Medulla oblongata (tissue), 1 donor: ENCODE results near the gene ACSM3.
"Not testable (repeated sequence)": the region's sequence is repeated elsewhere in the genome, so short reads cannot be mapped to it uniquely, and the experiment has no call there.

Experiments used
- DNase-seq: peaks from one replicate; pipeline ENCODE4 v3.0.0-alpha.2; 2015; ENCODE audit errors: extremely low spot score

The ACSM3 gene

DNA sequence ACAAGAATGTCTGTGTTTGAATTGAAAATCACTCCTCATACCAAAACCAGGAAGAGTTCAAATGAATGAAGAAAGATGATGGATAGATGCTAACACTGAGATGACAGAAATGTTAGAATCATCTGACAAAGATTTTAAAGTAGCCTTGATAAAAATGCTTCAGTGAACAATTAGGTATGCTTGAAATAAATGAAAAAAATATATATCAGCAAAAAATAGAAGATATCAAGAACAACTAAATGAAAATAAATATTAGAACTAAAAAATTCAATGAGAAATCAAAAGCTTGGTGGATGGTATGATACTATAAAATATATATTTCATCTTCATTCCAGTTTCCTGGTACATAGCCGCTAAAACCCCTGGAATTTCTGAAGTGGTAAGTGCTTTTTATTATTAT is 8.6 kb upstream of the ACSM3 start:
- no peak for DNase-seq

- DNase-seq, result not testable (repeated sequence)
These were observed 8.0 kb upstream of the ACSM3 start for GRCh38 chr16:20755799-20756198.

- no peak for DNase-seq
These were observed 3.5 kb upstream of the ACSM3 start for GRCh38 chr16:20760346-20760745.

DNA sequence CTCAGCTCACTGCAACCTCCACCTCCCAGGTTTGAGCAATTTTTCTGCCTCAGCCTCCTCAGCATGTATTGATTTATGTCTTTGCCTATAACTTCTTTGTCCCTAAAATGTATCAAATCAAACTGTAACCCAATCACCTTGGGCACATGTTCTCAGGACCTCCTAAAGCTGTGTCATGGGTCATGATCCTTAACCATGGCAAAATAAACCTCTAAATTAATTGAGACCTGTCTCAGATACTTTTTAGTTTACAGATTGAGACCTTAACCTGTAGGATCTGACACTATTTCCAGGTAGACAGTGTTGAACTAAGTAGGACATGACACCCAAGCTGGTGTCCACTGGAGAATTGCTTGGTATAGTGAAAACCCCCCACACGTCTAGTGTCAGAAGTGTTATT is 2.6 kb upstream of the ACSM3 start:
- DNase-seq, result no peak

- no peak for DNase-seq
These were observed 1.2 kb upstream of the ACSM3 start for GRCh38 chr16:20762404-20763123.

GRCh38 chr16:20764448-20764847 is 634 bp downstream of the ACSM3 start:
- DNase-seq, result not testable (repeated sequence)

DNA sequence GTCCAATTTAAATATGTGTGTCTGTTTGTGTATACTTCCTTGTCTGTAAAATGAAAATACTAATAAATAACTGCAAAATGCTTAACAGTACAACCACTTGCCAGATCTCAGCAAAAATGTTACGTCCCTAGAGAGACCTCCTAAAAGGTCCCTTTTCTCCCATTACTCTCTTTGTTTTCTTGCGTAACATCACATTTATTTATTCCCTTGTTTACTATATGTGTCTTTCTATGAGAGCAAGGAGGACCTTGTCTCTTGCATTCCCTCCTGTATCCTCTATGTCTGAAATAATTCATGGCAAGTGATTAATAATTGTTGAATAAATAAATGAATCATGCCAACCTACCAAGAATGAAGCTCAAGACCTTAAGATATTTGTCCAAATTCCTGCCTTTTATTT is 1.9 kb downstream of the ACSM3 start:
- DNase-seq, result no peak

DNA sequence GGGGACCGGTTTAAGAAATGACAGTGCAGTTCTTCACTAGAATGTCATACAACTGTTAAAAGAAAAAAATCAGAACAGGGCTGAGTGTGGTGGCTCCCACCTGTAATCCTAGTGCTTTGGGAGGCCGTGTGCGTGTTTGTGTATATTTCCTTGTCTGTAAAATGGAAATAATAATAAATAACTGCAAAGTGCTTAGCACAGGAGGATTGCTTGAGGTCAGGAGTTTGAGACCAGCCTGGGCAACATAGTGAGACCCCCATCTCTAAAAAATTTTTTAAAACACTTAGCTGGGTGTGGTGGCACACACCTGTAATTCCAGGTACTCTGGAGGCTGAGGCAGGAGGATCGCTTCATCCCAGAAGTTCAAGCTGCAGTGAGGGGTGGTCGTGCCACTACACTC is 2.5 kb downstream of the ACSM3 start:
- DNase-seq, result no peak

- DNase-seq, result no peak
These were observed 3.8 kb downstream of the ACSM3 start for GRCh38 chr16:20767577-20767976.

DNA sequence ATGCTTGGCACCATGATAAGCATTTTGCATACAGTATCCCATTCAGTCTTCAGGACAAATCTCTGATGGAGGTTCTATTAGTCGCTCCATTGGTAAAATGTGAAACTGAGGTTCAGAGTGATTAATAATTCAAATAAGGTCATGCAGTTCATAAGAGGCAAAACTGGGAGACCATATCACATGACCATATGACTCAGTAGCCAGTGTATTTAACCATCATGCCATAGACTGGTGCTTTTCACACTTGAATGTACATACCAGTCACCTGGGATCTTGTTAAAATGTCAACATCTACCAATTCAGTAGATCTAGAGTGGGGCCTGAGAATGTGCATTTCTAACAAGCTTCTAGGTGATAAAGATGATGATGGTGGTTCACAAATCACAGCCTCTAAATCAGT is 4.3 kb downstream of the ACSM3 start:
- DNase-seq, result no peak

DNA sequence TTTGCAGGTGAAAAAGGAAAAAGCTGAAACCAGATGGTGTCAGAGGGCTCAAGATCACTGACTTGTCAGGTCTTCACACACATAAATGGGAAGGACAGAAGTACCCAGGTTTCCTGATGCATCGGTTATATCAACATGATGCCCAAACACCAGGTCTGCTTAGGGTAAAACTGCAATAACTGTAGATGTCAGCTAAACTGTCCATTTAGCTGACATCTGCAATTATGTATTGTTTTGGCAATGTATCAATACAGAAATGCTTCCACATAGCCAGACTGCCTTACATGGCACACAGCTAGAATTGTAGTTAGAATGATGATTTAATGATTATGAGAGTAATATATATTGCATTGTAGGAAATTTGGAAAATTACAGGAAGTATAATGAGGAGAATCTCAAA is 5.0 kb downstream of the ACSM3 start:
- DNase-seq, result no peak

DNA sequence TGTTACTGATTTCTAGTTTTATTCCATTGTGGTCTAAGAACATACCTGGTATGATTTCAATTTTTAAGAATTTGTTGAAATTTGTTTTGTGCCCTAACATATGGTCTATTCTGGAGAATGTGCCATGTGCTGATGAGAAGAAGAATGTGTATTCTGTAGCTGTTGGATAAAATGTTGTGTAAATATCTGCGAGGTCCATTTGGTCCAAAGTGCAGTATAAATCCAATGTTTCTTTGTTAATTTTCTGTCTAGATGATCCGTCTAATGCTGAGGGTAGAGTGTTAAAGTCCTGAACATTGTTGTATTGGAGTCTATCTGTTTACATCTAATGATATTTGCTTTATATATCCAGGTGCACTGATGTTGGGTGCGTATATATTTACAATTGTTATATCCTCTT is 9.9 kb downstream of the ACSM3 start:
- DNase-seq, result no peak

- peak; percentile 4 for DNase-seq
These were observed 11.0 kb downstream of the ACSM3 start for GRCh38 chr16:20774703-20775362.

- DNase-seq, result no peak
These were observed 17.9 kb downstream of the ACSM3 start for GRCh38 chr16:20781697-20782096.

DNA sequence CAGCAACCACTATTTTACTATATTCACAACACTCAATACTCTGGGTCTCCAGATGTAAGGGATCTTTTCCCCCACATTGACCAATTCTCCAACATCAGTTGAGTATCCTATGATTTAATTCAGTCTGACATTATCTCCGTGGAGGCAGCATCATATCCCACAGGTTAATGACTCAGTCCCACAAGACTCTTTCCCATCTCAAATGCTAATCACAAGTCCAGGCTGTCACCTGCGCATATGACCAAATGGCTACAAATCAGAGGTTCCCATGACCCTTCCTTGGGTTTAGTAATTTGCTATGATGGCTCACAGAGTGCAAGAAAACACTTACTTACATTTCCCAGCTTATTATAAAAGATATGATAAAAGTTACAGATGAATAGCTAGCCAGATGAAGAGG is 18.7 kb downstream of the ACSM3 start:
- DNase-seq, result no peak

- no peak for DNase-seq
These were observed 20.4 kb downstream of the ACSM3 start for GRCh38 chr16:20784204-20784603.

GRCh38 chr16:20789130-20789529 is 25.3 kb downstream of the ACSM3 start:
- DNase-seq, result no peak

DNA sequence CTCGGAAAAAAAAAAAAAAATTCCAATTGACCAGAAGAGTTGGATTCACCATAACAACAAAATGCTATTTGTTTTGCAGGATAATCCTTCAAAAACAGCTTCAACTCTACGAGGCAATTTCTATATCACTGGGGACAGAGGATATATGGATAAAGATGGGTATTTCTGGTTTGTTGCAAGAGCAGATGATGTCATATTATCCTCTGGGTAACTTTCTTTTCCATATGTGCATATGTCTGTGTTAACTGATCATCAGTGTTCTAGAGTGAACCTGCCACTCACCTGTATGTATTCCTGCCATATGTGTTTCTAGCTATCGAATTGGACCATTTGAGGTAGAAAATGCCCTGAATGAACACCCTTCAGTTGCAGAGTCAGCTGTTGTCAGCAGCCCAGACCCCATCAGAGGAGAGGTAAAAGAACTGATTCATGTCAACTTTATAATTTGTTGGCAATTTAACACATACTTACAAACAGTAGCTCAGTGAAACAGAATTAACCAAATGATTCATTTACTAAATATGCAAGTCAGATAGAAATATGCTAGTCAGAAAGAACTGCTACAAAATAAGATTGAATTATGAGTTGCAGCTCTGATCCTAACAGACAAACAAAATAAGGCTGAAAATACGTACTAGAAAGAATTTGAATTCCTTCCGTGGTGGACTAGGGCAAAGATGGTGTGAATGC is 28.3 kb downstream of the ACSM3 start:
- no peak for DNase-seq

DNA sequence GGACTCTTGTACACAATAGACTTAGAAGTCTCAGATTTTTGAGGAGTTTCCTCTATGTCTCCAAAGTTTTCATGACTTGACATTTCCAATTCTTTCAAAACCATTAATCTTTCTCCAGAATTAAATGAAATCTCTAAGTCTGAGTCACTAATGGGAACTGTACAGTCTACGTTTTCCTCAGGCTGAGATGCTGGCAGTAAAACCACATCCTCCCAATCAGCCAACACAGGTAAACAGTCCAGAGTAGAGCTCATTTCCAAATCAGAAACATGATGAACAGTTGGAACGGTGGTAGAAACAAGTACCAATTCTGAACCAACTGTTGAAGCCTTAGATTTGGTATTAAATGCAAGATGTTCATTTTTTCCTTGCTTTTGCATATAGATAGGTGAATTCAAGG is 34.5 kb downstream of the ACSM3 start:
- no peak for DNase-seq

GRCh38 chr16:20799599-20799998 is 35.8 kb downstream of the ACSM3 start:
- DNase-seq, result no peak

DNA sequence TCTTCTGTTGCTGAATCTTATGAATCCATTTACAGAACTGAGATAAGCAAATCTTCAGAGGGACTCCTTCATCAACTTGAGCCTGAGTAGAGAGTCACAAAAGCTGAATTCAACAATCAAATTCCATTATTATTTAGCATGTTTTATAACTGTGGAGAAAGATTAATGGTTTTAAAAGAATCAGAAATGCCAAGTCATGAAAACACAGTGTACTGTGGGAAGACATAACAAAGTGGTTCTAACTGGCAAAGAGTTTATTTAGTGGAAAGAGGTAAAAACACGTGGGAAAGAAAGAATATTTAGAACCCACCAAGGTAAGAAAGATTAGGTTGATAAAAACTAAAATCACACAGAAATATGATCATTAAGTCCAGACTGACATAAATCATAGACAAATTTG is 37.5 kb downstream of the ACSM3 start:
- DNase-seq, result no peak

- no peak for DNase-seq
These were observed 39.4 kb downstream of the ACSM3 start for GRCh38 chr16:20803192-20803560.

DNA sequence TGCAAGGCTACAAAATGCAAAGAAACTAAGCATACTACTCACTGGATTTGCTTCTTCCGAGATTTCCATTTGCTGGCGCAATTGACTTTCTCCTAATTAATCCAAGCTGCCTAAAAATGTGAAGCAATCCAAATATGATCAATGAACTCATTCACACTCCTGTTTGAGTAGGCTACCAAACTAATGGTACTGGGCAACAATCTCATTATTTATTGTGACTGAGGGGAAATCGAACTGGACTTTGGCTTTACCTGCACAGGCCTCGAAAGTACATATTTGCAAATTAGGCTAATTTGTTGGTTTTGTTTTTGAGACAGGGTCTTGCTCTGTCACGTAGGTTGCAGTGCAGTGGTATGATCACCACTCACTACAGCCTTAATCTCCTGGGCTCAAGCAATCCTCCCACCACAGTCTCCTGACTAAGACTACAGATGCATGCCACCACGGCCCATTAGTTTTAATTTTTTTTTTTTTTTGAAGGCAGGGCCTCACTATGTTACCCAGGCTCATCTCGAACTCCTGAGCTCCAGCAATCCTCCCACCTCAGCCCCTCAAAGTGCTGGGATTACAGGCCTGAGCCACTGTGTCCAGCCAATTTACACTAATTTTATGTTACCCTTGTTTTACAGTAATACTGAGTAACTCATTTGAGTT is 39.9 kb downstream of the ACSM3 start:
- DNase-seq, result no peak
